Uterus (tissue), 4 donors: ENCODE data around the gene VPS54. TPM values are rescaled to one million over a fixed set of nuclear protein-coding genes. Genes with fewer than 3 reads are reported as not detected.
"Not testable (repeated sequence)": the region's sequence is repeated elsewhere in the genome, so short reads cannot be mapped to it uniquely, and the experiment has no call there.

Experiments used
- DNase-seq, 2 donors: peaks; one replicate each; pipeline ENCODE4 v3.0.0-alpha.2; 2019 to 2020
- H3K27ac ChIP-seq, 2 donors: fragments of 200-600 bp; sonication (generic); 1 replicate in 1 of 2; 2 replicates in 1 of 2; pipeline ENCODE4 v1.5.1; 2016 to 2018
- H3K27me3 ChIP-seq, 2 donors: fragments of 200-600 bp; sonication (generic); one replicate each; pipeline ENCODE4 v1.5.1; 2018 to 2019; ENCODE audit warnings: control low read depth in 1 of 2
- H3K36me3 ChIP-seq, 2 donors: fragments of 200-600 bp; sonication (generic); one replicate each; pipeline ENCODE4 v1.5.1; 2019; ENCODE audit warnings: control low read depth in 1 of 2
- H3K4me1 ChIP-seq, 2 donors: fragments of 200-600 bp; sonication (generic); one replicate each; pipeline ENCODE4 v1.5.1; 2018 to 2019; ENCODE audit warnings: control low read depth in 1 of 2
- H3K4me3 ChIP-seq, 2 donors: fragments of 200-600 bp; sonication (generic); 1 replicate in 1 of 2; 2 replicates in 1 of 2; pipeline ENCODE4 v1.5.1; 2018 to 2019; ENCODE audit warnings: mild to moderate bottlenecking in 1 of 2
- H3K9me3 ChIP-seq, 2 donors: fragments of 200-600 bp; sonication (generic); one replicate each; pipeline ENCODE4 v1.5.1; 2019; ENCODE audit warnings: control low read depth in 1 of 2
- POLR2A ChIP-seq, 2 donors: fragments of 450-650 bp; IDR thresholded peaks; one replicate each; pipeline ENCODE4 v1.6.1; 2016; ENCODE audit warnings: antibody characterized with exemption in 2 of 2, mild to moderate bottlenecking in 1 of 2, moderate library complexity in 1 of 2
- intact Hi-C: fragments of 100-400 bp; cut with DNase I; formaldehyde crosslinking; loops from one replicate; pipeline ENCODE4 v1.15.1; 2023; ENCODE audit warnings: low total_unique reads
- total RNA-seq, 4 donors: library from RNA; depleted of rRNA in 3 of 4; stranded (reverse); fragments of >200 nt in 3 of 4; gene quantifications; one replicate each; pipeline versions ENCODE4 v1.1.0 to v1.2.4, GENCODE V29; 2014 to 2023
- TF ChIP-seq, protein P1 (sequence below), 4 experiments: fragments of 200-600 bp in 2 of 4; fragments of 450-650 bp in 2 of 4; sonication (generic) in 2 of 4; IDR thresholded peaks; one replicate each; pipeline ENCODE4 v1.5.1; 2016 to 2019; ENCODE audit warnings: antibody characterized with exemption in 4 of 4, mild to moderate bottlenecking in 2 of 4, moderate library complexity in 1 of 4
- donor health status: DM: yes; HTN: yes; CAD: no.

VPS54 gene
- total RNA-seq, 4 donors from 2014 or later, result 32.1 to 55.2 (median 39.8) TPM

GRCh38 chr2:63977904-63978303, 41.3 kb downstream of the VPS54 start:
- Histone ChIP-seq H3K27ac (no peak overlapping the region), H3K4me1 (no peaks in the 10 kb centered on the region), H3K27me3 (no peaks in the 10 kb centered on the region), H3K36me3 (no peaks in the 10 kb centered on the region), H3K4me3 (no peak overlapping the region), H3K9me3 (no peaks in the 10 kb centered on the region)
- TF ChIP-seq, protein P1, sequence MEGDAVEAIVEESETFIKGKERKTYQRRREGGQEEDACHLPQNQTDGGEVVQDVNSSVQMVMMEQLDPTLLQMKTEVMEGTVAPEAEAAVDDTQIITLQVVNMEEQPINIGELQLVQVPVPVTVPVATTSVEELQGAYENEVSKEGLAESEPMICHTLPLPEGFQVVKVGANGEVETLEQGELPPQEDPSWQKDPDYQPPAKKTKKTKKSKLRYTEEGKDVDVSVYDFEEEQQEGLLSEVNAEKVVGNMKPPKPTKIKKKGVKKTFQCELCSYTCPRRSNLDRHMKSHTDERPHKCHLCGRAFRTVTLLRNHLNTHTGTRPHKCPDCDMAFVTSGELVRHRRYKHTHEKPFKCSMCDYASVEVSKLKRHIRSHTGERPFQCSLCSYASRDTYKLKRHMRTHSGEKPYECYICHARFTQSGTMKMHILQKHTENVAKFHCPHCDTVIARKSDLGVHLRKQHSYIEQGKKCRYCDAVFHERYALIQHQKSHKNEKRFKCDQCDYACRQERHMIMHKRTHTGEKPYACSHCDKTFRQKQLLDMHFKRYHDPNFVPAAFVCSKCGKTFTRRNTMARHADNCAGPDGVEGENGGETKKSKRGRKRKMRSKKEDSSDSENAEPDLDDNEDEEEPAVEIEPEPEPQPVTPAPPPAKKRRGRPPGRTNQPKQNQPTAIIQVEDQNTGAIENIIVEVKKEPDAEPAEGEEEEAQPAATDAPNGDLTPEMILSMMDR (IDR thresholded peaks at IDR 0.05), result no peak
- no peak for TF ChIP-seq POLR2A (IDR thresholded peaks at IDR 0.05)
- intact Hi-C loops, result no loop called here
- no peak for DNase-seq

DNA sequence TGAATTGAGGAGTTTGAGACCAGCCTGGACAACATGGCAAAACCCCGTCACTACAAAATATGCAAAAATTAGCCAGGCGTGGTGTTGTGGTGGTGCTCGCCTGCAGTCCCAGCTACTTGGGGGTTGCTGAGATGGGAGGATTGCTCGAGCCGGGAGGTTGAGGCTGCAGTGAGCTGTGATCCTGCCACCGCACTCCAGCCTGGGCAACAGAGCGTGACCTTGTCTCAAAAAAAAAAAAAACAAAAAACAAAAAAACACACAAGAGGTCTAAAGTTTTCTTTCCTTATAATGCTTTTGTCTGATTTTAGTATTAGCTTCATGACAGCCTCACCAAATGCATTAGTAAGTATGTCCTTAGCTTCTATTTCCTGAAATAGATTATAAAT, 43.1 kb downstream of the VPS54 start:
- Histone ChIP-seq H3K4me1 (no peaks in the 10 kb centered on the region), H3K27ac (no peak overlapping the region), H3K9me3 (no peaks in the 10 kb centered on the region), H3K36me3 (no peaks in the 10 kb centered on the region), H3K27me3 (no peaks in the 10 kb centered on the region), H3K4me3 (no peak overlapping the region)
- intact Hi-C loops, result no loop called here
- TF ChIP-seq POLR2A (IDR thresholded peaks at IDR 0.05), result no peak
- TF ChIP-seq, protein P1 (IDR thresholded peaks at IDR 0.05), result no peak
- DNase-seq, result no peak

- intact Hi-C loops, result no loop called here
- H3K36me3 ChIP-seq, result no peaks in the 10 kb centered on the region
- no peak overlapping the region for H3K4me3 ChIP-seq
- no peak for DNase-seq
- no peak overlapping the region for H3K27ac ChIP-seq
- no peaks in the 10 kb centered on the region for H3K9me3 ChIP-seq
- H3K4me1 ChIP-seq, result no peaks in the 10 kb centered on the region
- TF ChIP-seq POLR2A (IDR thresholded peaks at IDR 0.05), result no peak
- TF ChIP-seq, protein P1 (IDR thresholded peaks at IDR 0.05), result no peak
- no peaks in the 10 kb centered on the region for H3K27me3 ChIP-seq
Observed at GRCh38 chr2:63975437-63976124, 43.6 kb downstream of the VPS54 start.

- intact Hi-C loops, H3K9me3 ChIP-seq, H3K27me3 ChIP-seq, H3K27ac ChIP-seq, H3K4me1 ChIP-seq, H3K4me3 ChIP-seq, DNase-seq, H3K36me3 ChIP-seq: not testable (repeated sequence)
Observed at GRCh38 chr2:63975036-63975435, 44.2 kb downstream of the VPS54 start.

DNA sequence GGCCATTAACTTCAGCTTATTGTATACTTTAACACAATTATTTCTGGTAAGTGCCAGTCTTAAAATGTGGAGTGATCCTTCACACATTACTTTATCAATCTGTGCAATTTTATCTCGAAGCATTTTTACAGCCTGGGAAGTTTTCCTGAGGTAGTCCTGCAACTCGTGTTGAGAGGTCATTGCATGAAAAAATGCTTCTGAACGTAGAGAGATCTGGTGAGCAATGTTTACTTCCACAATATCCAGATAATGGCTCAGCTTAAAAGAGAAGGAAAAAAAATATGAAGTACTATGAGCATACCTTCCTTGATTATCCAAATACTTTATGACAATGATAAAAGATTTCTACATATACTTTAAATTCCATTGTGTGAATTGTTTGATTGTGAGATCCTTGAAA, 57.0 kb downstream of the VPS54 start:
- Histone ChIP-seq H3K27ac (no peak overlapping the region), H3K4me1 (no peaks in the 10 kb centered on the region), H3K4me3 (no peak overlapping the region), H3K9me3 (no peaks in the 10 kb centered on the region), H3K27me3 (no peaks in the 10 kb centered on the region), H3K36me3 (no peaks in the 10 kb centered on the region)
- TF ChIP-seq, protein P1 (IDR thresholded peaks at IDR 0.05), result no peak
- TF ChIP-seq POLR2A (IDR thresholded peaks at IDR 0.05), result no peak
- intact Hi-C loops, result no loop called here
- no peak for DNase-seq

- TF ChIP-seq POLR2A (IDR thresholded peaks at IDR 0.05), result no peak
- TF ChIP-seq, protein P1 (IDR thresholded peaks at IDR 0.05), result no peak
- intact Hi-C loops, result no loop called here
- Histone ChIP-seq H3K36me3 (peaks cover 0 to 2% of the 10 kb centered on the region in 2 donors), H3K4me3 (no peak overlapping the region), H3K9me3 (no peaks in the 10 kb centered on the region), H3K27ac (no peak overlapping the region), H3K4me1 (no peaks in the 10 kb centered on the region), H3K27me3 (no peaks in the 10 kb centered on the region)
- no peak for DNase-seq
Observed at GRCh38 chr2:63950414-63950813, 68.8 kb downstream of the VPS54 start.
